Stimulated activated CD8-positive, alpha-beta memory T cell treated with anti-CD3 and anti-CD28 coated beads, Interleukin-12 subunit alpha, Interleukin-12 subunit beta, amount 100 ng/mL, for 24 hours (primary cell): ENCODE measurements around the gene ANKRD34A.

Source experiments
- DNase-seq: peaks from one replicate; pipeline ENCODE4 v3.0.0-alpha.2; 2020; ENCODE audit errors: extremely low read depth

ANKRD34A gene

DNA sequence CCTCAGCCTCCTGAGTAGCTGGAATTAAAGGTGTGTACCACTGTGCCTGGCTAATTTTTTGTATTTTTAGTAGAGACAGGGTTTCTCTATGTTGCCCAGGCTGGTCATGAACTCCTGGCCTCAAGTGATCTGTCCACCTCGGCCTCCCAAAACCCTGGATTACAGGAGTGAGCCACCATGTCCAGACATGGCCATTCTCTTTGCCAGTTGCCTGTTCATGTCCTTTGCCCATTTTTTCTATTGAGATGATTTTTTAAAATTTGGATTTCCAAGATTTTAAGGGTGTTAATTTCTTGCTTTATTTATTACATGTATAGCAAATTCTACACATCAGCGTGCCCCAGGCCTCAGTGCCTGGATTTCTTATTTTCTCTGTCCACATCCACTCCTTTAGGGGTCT lies 2.9 kb upstream of the ANKRD34A start:
- no peak for DNase-seq

DNA sequence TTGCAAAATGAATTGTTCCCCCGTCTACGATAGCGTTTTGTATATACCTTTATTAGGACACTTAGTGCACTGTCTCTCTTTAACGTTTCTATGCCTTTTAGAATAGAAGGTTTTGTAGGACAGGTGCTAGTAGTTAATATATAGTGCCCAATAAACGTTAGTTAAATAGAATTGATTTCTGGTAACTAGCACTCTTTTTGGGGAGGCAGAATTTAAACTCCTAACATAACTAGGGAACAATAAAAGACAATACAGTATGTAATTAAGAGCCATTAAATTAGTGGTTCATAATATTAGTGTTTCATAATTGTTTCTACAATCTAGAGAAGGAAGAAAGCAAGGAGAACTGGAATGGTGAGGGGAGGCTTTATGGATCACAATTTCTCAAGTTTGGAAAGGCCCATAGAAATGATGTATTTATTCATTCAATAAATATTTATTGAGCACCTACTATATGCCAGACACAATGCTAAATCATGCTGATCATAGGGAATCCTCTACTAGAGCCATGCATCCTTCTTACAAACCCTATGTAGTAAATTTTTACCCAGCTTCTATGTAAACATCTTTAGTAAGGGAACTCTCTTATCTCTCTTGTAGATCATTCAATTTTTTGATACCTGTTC lies 857 bp upstream of the ANKRD34A start:
- no peak for DNase-seq

DNA sequence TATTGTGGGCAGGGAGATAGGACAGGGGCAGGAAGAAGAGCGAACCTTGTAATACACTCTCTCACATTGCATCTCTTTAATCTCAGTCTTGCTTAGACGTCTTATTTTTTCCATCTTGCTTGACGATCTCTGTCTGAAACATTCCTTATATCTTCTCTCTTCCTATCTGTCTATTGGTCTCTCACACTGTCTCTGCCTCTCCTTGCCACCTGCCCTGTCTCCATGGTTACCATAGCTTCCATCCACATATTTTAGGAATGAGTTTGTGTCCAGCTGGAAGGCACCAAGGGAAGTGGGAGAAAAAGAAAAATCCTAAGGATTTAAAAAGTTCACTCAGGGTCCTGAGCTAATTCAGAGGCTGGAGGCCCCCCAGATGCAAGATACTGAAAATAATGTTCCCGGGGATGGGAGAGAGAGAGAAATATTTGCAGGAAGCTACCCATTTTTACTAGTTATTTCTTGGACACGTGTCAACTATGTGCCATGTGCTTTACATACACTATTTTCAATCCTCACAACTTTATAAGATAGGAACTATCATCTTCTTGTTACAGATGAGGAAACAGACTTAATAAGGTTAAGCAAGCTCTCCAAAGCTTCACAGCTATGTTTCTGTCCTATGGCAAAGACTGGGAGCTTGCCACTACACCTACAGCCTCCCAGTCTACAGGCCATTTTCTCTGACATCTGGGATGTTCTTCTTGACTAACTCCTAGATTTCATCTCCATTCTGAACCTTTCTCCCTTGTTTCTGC lies 933 bp downstream of the ANKRD34A start:
- DNase-seq = no peak

DNA sequence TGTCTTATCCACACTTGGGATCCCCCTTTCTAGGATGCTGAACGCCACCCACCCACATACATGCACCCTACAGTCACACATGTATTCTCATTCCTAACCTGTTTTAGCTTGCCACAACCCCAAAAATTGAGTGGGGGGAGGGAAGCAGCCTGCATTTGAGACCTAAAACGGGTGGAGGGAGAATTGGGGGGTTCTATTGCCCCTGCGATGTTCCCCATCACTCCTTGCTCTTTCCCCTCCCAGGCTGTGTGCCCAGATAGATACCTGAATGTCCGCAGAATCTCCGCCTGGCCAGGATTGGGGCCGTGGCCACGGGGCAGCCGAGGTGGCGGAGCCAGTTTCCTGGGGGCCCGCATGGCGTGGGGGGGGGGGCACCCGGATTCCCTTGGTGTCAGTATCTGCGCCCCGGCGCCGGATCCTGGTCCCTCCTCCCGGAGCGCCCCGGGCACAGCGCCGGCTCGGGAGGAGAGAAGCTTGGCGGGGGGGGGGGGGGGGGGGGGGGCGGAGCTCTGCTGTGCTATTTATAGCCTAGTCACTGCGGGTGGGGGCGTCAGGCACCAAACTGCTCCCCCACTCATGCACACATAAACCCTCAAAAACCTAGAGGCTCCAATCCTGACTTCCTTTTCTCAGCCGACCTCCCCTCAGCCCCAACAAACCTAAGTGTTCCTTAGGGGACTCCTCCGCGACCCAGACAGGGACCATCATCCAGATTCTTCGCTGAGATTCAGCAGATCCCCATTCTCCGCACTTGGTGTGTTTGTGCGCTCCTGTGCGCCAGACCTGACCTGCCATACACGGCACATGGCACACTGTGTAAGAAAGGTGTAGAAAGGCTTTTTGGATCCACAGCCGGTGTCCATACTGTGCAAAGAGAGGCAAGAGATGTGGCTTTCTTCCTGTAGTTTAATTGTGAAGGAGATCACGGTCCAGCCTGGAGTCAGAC lies 1.9 kb downstream of the ANKRD34A start:
- no peak for DNase-seq

DNA sequence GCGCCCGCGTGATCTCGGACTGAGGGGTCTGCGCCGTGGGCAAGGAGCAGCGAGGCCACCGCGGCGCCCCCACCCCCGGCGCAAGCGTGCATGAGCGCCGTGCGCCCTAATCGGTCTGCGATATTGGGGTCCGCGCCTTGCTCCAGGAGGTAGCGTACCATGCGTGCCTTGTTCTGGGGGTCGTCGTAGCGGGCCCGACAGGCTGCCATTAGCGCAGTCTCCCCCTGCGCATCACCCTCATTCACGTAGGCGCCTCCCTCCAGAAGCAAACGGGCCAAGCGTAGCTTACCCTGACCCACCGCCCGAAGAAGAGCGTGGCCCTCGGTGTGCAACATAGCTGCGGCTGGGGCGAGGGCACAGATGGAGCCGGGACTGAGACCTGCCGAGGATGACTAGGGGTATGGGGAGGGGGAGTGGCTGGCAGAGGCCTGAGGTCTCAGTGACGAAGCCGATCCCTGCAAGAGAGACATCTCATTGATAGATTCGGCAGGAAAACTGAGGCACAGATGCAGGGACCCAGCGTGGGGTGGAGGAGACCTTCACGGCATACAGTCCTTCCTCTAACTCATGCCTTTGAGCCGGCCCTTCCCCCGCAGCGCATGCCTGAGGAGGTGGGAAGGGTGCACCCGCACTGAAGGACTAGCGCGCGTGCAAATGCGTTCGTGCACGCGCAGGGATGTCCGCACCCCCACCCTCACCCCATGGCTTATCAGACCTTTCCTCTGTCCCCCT lies 2.8 kb downstream of the ANKRD34A start:
- DNase-seq = no peak

DNA sequence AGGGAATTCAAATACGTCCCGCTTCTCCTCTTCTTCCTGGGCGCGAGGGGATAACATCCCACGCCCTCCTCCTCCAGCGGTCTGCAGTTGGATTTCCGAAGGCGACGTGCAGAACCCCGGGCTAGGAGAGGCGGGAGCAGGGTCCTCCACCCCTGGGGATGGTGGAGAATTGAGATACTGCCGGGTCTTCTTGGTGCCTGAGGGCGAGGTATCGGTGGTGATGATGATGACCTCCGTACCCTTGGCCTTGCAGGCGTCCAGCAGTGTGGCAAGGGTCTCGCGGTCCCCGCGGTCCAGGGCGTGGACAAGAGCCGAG lies 3.3 kb downstream of the ANKRD34A start:
- DNase-seq = no peak

DNA sequence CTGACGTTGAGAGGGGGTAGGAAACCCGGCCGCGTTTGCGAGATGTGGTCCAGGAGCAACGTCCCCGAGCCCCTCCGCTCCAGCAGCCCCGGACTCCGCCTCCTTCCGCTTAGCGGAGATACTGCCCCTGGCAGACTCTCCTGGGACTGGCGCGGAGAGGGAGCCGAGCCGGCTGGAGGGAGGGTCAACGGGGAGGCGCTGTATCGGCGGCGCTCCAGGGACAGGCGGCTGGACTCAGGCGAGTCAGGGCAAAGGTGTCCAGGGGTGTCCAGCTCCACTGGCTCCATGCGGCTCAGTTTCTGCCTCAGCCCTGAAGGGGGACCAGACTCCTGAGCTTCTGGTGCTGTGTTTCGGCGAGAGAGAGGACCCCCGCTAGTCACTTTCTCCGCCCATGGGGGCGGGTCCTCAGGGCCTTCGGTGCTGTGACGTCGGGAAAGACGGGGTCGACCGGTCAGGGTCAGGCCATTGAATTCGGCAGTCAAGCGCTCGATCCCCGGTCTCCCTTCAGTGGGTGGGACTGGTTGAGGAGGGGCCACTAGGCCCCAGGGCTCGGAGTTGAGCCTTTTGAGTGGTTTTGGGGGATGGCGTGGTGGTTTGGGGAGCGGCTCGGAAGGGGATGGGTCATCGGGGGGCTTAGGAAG lies 3.8 kb downstream of the ANKRD34A start:
- DNase-seq = no peak

DNA sequence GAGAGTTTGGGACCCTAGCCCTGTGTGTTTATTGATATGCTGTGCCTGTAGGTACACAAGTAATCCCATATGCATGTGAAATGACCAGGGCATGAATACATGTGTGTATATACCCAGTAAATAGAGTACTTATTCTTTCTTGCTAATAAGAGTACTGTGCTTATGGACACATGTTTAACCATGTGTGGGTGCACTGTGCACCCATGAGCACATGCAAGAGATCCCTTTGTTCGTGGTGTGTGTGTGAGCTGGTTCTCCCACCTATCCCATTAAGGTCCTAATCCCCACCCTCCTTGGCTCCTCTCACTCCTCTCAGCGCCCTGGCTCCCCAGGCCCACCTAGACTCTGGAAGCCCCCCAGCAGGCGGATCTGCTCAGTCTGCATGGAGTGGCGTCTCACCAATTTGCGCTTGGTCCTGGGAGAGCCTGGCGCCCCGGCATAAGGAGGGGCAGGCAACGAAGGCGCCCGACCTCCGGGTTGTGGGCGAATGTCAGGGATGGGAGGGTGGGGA lies 4.4 kb downstream of the ANKRD34A start:
- DNase-seq = no peak

DNA sequence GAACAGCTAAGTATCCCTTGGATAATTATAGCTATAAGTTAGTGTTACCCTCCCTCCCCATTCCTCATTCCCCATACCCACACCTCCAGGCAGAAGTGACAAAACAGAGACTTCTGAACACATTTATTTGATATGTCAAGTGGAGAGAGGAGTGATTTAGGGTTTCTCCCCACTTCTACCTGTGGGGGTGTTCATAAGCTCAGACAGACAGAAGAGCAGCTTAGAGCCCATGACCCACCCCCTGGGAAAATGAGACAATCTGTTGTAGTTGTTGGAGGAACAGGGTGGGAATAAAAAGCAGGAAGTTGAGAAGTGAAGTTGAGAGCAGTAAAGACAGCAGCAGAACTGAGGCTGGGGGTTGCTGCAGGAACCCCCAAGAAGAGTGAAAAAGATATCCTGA lies 5.0 kb downstream of the ANKRD34A start:
- no peak for DNase-seq

DNA sequence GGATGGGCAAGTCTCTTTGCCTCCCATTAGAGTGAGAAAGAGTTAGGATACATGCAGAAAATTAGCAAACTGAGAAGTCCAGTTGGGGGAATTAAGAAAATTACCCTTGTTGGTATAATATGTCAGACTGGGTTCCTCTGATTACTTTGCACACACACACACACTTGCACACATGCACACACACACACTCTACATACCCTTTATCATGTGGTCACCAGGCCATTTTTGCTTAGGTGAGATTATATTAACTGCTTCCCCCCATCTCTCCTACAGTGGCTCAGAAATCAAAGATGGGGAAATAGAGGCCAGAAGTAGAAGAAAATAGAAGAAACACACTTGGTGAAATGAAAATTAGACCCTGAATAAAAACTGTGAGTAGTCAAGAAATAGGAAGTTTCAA lies 5.6 kb downstream of the ANKRD34A start:
- no peak for DNase-seq

DNA sequence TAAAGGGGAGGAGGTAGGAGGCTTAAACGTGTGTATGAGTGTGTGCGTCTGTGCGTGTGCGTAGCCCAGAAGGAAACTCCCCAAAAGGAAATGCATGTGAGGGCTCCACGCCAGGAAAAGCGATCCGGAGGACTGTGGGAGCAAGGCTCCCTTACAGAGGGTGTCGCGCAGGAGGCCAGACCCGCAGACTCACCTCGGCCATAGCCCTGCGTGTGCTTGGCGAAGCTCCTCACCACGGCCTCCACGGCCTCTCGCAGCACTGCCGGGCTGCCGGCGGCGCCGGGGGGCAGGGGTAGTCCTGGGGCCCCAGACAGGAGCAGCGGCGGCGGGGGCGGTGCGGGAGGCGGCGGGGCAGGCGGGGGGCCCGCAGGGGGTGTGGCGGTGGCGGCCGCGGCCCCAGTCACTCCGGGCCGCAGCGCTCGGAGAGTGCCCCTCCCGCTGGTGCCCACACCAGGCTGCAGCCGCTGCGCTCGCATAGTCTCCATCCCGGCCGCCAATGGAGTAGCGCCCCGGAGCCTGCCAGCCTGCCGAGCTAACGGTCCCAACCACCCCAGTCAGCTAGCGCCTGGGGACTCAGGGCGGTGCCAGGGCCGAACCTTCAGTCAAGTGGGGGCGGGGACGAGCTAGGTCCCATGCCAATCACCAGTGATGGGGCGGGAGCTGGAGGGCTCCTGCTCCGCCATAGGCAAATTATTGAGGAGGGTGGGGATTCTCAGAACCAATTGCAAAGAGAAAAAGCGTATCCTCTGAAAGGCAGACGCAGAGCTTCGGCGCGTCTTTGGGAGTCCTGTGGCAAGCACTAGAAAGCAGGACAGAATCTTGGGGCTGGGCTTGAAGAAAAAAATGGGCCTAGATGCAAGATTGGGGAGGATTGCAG lies 6.7 kb downstream of the ANKRD34A start, which contains the start of gene LIX1L:
Gene LIX1L, minus strand, starts transcription at position 575 of the 877 bp plus-strand sequence. Its CDS starts 90 bp downstream, at position 485.
- peak; percentile 81 for DNase-seq

DNA sequence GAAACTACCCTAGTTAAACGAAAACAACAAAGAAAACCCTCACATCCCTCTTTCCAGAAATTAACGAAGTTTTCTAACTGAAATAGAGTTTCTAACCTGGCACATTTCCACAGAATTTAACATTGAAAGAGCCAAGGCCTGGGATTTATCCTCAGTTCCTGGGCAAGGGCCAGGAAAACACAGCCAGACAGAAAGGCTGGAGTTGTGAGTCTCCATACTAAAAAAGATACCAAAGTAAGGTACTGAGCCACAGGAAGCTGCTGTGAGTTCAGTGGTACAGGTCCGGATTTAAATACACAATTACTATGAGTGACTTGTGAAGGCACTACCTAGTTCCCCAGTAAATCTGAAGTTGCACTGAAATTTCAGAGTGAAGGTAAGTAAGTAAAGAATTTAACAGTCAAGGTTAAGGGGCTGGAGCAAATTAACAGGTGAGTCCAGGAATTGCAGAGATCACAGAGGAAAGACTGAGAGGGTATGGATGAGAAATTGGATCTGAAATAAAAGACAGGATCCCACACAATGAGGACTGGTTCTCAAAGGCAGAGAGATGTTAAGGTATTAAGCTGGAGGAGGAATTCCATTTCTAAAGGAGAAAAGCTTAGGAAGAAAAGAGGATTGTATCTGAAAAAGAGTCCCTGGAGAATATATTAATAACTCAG lies 7.5 kb downstream of the ANKRD34A start:
- DNase-seq = no peak

DNA sequence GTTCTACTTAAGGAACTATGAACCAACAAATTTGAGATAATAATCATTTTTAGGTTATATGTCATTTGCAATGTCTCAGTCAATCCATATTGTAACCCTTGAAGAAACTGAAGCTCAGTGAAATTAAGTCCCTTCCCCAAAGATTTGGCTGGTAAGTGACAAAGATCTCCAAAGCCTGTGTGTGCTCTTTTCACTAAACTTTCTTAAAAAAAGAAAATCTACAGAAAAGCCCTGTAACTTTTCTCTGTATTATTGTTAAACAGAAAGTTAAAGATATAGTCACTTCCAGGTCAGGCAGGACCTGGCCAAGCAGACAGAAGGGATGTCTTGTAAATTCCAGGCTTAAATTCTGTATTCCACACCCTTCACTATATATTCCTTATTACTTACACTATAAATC lies 8.0 kb downstream of the ANKRD34A start:
- no peak for DNase-seq

DNA sequence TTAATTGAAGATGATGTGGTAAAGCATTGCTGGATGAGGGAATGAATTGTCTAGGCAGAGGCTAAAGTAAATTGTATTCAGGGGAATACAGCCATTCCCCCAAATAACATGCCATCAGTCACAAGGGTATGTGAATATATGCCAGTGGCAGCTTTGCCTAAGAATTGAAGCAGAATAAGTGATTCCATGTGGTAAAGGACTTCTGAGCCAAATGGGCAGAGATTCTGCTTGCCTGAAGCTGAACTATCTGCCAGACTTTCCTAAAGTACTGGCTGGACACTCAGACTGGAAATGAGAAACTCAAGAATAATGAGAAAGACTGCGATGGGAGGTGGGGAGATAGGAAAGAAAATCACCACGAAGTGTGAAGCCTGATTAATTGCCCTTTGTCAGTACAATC lies 8.9 kb downstream of the ANKRD34A start:
- DNase-seq = no peak

DNA sequence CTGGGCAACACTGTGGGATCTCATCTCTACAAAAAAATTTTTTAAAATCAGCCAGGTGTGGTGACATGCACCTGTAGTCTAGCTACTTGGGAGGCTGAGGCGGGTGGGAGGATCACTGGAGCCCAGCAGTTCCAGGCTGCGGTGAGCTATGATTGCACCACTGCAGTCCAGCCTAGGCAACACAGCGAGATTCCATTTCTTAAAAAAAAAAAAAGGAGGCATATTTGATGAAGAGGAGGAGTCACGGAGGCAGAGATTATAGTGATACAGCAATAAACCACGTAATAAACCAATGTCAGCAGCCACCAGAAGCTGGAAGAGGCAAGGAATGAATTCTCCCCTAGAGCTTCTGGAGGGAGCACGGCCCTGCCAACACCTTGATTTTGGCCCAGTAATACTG lies 10.5 kb downstream of the ANKRD34A start:
- no peak for DNase-seq

DNA sequence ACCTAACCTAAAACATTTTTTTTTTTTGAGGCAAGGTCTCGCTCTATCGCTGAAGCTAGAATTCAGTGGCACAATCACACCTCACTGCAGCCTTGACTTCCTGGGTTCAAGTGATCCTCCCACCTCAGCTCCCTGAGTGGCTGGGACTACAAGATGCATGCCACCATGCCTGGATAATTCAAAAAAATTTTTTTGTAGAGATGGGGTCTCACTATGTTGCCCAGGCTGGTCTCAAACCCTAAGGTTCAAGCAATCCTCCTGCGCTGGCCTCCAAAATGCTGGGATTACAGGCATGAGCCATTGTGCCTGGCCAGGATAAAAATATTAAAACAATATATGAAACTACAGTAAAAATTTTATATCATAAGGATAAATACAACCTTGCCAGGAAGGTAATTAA lies 11.5 kb downstream of the ANKRD34A start:
- no peak for DNase-seq

DNA sequence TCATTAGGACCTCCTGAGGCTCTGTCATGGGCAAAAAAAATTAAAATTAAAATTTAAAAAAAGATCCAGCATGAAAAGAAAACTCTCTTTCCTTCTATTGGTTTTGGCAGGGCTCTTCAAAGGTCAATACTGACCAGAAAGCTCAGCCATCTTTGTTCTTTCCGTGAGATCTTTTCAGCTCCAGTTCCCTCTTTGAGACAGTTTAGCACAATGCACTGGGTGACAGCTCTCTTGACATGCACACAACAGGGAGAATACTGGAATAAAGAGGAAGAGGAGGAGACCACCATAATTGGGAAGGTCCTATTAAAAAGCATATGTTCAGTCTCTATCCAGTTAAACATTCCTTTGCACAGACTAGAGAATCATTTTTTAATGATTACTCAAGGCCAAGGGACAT lies 12.8 kb downstream of the ANKRD34A start:
- no peak for DNase-seq

DNA sequence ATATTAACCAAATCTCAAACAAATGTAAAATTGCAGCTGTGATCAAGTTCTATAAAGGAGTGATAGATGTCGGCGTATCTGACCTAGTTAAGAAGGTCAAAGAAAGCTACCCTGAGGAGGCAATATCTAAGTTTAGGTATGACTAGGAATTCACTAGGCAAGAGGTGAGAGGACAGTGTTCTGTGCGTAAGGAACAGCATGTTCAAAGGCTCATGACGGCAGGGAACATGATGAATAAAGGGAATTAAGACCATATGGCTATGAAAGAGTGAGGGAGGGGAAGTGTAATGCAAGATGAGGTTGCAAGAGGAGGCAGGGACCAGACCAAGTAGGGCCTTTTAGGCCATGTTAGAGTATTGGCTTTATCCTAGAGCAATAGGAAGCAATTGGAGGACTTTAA lies 15.2 kb downstream of the ANKRD34A start:
- DNase-seq = no peak

DNA sequence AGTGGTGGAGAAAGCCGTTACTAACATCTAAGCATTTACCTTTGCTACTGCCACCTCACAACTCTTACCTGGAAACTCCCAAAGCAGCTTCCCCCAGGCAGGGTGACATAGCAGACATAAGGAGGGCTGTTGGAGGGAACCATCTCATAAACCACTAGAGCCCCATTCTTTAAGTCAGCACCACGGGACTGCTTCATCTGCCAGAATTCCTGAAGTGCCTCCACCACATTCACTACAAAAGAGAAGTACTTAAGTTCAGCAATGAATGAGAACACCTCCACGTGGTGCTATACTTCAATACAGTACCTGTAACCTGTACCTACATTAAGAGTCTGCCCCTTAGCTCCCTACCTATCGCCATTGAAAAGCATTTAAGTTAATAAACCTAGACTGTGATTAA lies 16.8 kb downstream of the ANKRD34A start:
- no peak for DNase-seq
